Measurements from ENCODE around the gene NEK11. TPM values are rescaled to one million over a fixed set of nuclear protein-coding genes. Genes with fewer than 3 reads are reported as not detected.

NEK11 gene, protein sequence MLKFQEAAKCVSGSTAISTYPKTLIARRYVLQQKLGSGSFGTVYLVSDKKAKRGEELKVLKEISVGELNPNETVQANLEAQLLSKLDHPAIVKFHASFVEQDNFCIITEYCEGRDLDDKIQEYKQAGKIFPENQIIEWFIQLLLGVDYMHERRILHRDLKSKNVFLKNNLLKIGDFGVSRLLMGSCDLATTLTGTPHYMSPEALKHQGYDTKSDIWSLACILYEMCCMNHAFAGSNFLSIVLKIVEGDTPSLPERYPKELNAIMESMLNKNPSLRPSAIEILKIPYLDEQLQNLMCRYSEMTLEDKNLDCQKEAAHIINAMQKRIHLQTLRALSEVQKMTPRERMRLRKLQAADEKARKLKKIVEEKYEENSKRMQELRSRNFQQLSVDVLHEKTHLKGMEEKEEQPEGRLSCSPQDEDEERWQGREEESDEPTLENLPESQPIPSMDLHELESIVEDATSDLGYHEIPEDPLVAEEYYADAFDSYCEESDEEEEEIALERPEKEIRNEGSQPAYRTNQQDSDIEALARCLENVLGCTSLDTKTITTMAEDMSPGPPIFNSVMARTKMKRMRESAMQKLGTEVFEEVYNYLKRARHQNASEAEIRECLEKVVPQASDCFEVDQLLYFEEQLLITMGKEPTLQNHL
- total RNA-seq (2014; rRNA removed; shearing (Covaris generic)): 1.6 and 1.8 TPM in 2 replicates
- polyA plus RNA-seq (2015; cell fraction: cytosol; rRNA removed): 0.15 and 2.9 TPM in 2 replicates
- polyA plus RNA-seq (2015; cell fraction: nucleus; rRNA removed): 1.4 and 4.1 TPM in 2 replicates

DNA sequence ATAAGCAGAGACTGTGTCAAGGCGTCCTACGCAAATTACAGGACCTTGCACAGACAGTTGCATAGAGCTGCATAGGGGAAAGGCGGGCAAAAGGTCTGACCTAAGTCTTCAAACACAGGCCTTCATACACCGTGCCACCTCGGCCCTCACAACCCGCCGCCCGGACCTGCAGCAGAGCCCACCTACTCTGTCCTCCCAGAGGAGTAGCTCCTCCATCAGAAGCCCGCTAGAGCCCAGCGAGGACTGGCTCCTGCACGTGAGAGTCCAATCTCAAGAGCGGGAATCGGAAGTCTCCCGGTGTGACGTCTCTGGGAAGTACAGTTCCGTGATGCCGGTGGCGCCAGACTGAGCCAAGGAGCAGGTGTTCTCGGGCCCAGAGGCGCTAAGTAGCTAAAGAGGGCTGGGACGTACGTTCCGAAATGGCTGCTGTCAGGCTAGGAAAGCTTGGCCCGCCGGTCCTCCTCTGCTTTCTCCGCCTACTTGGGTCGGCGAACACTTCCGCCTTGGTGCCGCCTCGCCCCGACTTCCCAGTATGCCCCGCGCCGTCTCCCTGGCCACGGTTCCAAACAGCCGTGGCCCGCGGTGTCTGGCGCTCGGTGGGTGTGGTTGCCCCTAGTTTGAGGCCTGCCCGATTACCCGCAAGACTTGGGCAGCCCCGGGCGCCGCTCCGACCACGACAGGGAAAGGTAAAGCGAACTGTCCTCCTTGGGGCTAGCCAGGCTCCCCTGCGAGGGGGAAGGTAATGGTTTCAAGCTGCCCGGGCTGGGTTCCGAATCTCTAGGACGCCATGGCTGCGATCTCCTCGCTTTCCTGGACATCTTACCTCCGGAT, at the start of gene NEK11, which contains the start of gene ASTE1:
TSS of gene NEK11 (plus strand) at position 557 of the 831 bp plus-strand sequence. CDS start 2,832 bp downstream, outside the sequence.
TSS of gene ASTE1 (minus strand) at position 505 of the 831 bp plus-strand sequence. CDS start 1,519 bp downstream, outside the sequence.
- DNase-seq (ENCODE audit: low read depth, low spot score): peak; percentile 86
- in situ Hi-C loops (cut with HindIII; ENCODE audit: low pct_unique_long_range_greater_than_20kb, low sequenced_read_pairs): no loop called here

DNA sequence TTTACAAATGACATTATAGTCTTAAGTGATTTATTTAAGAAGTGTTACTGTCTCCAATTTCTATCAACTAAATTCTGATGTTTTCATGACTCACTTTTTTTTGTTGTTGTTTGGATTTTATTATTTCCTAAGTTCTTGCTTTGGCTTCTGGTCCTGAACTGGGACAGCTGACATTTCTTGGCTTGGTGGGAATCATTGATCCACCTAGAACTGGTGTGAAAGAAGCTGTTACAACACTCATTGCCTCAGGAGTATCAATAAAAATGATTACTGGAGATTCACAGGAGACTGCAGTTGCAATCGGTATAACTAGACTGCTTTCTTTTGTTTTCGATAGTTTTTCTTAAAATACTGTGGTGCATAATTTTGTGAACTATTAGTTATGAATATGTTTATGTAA, 47.6 kb upstream of the NEK11 start:
- in situ Hi-C loops (cut with HindIII; ENCODE audit: low pct_unique_long_range_greater_than_20kb, low sequenced_read_pairs): no loop called here
- no peak for DNase-seq (ENCODE audit: low read depth, low spot score)

DNA sequence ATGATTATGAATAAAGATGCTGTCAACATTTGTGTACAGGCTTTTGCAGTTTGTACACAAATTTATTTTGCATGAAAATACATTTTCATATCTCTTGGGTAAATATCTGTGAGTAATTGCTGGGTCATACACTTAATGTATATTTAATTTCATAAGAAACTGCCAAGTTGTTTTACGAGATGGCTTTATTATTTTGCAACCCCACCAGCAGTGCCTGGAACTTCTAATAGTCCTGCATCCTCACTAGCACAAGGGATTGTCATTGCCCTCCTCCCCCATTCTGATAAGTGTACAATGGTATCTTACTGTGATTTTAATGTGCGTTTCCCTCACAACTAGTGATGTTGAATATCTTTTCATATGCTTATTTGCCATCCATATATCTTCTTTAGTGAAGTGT, 45.2 kb upstream of the NEK11 start:
- DNase-seq (ENCODE audit: low read depth, low spot score): no peak
- in situ Hi-C loops (cut with HindIII; ENCODE audit: low pct_unique_long_range_greater_than_20kb, low sequenced_read_pairs): no loop called here

DNA sequence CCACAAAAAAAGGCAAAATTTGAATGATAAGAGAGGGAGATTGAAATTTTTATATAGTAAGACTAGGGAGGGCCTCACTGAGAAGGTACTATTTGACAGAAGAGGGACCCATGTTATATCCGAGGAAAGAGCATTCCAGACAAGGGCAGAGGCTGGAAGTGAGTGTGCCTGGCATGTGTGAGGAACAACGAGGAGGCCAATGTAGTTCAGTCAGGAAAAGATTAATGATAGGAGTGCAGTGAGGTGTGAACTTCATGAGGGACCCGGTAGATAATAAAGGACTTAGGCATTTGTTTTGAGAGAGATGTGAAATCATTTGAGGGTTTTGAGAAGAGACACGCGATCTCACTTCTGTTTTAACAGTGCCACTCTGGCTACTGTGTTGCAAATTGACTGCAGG, 36.4 kb upstream of the NEK11 start:
- in situ Hi-C loops (cut with HindIII; ENCODE audit: low pct_unique_long_range_greater_than_20kb, low sequenced_read_pairs): no loop called here

DNA sequence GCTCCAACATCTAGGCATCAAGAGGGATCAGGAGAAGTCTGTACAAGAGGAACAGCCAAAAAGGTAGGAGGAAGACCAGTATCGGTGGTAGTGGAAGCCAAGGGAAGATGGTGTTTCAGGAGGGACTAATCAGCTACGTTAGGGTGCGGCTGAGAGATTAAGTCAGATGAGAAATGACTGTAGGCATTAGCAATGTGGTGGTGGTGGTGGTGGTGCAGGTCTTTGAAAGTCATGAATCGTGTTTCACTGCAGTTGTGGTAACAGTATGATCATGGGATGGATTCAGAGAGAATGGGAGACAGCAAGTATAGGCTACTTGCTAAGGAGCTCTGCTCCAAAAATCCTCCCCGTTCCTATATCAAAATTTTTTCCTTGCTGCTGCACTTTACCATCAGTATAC, 35.6 kb upstream of the NEK11 start:
- no peak for DNase-seq (ENCODE audit: low read depth, low spot score)
- in situ Hi-C loops (cut with HindIII; ENCODE audit: low pct_unique_long_range_greater_than_20kb, low sequenced_read_pairs): no loop called here

More for the DNA sequence above, 36.4 kb upstream of the NEK11 start:
- DNase-seq (ENCODE audit: low read depth, low spot score): no peak

DNA sequence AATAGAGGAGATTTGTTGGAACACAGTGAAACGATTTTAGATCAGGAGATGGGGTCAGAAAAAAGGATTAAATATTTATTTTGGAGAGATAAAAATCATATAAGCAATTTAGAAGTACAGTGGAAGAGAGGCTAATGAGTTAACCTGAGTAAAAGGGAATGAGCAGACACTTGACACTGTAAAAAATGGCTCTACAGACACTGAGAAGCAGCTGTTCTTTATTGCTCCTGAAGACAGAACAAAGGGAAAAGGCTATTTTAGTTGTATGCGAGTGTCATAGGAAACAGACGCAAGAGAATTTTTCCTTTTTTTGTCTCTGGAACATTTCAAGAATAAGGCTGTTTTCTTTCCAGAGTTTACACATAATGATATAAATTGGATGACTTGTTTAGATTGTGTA, 34.3 kb upstream of the NEK11 start:
- DNase-seq (ENCODE audit: low read depth, low spot score): no peak
- in situ Hi-C loops (cut with HindIII; ENCODE audit: low pct_unique_long_range_greater_than_20kb, low sequenced_read_pairs): no loop called here

DNA sequence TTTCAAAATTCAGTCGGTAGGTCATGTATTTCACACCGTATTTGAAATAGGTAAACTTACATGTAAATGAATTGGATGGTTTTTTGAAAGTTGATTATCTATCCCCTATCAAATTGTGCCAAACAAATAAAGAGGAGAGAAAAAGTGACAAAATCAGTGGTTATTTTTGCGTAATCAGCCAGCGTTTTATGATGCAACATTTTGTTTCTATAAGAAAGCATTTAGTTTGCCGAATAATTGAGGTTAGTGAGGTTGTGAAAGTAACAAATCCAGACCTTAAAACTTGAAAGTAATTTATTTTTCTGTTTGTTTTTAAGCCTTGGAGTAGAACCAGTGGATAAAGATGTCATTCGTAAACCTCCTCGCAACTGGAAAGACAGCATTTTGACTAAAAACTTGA, 29.4 kb upstream of the NEK11 start:
- no peak for DNase-seq (ENCODE audit: low read depth, low spot score)
- in situ Hi-C loops (cut with HindIII; ENCODE audit: low pct_unique_long_range_greater_than_20kb, low sequenced_read_pairs): no loop called here

DNA sequence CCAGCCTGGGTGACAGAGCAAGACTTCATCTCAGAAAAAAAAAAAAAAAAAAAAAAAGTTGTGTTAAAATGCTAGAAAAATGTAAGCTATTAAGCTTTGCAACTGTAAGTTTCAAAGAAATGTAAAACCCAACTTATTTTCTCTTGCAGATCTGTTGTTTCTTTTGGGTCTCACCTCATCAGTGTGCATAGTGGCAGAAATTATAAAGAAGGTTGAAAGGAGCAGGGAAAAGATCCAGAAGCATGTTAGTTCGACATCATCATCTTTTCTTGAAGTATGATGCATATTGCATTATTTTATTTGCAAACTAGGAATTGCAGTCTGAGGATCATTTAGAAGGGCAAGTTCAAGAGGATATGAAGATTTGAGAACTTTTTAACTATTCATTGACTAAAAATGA, 25.6 kb upstream of the NEK11 start:
- in situ Hi-C loops (cut with HindIII; ENCODE audit: low pct_unique_long_range_greater_than_20kb, low sequenced_read_pairs): no loop called here
- DNase-seq (ENCODE audit: low read depth, low spot score): no peak

DNA sequence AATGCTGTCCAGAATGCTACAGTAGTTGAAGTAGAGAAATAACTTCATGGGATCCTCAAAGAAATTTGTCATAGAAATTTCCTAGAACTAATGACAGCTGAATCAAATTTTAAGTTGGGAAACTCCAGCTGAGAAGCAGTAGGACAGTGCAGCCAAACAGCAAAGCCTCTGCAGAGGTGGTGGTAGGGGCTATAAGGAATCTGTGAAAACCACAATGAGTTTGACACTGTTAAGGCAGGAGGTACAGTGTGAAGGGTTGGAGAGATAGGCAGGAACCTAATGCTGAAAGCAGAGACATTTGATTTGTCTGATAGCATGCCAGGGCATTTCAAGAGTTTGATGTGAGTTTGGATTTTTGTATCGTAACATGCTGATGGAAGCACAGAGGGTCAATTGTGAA, 22.1 kb upstream of the NEK11 start:
- in situ Hi-C loops (cut with HindIII; ENCODE audit: low pct_unique_long_range_greater_than_20kb, low sequenced_read_pairs): no loop called here
- DNase-seq (ENCODE audit: low read depth, low spot score): no peak

DNA sequence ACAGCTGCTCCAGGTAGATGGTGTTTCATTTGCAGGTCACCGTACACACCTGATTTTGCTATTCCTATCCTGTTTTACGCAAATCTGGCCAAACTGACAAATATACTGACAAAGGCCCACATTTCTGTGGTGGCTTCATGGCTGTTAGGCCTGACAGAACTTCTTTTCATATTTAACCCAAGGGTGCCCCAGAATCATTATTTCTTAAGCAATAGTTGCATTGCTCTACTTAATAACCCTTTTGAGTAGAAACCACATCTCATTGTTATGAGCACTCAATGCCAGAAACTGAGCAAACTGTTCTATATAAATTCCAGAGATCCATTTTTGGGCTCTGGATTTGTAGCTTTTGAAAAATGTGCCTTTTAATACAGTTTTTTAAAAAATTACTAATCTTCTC, 19.4 kb upstream of the NEK11 start:
- no peak for DNase-seq (ENCODE audit: low read depth, low spot score)
- in situ Hi-C loops (cut with HindIII; ENCODE audit: low pct_unique_long_range_greater_than_20kb, low sequenced_read_pairs): no loop called here

DNA sequence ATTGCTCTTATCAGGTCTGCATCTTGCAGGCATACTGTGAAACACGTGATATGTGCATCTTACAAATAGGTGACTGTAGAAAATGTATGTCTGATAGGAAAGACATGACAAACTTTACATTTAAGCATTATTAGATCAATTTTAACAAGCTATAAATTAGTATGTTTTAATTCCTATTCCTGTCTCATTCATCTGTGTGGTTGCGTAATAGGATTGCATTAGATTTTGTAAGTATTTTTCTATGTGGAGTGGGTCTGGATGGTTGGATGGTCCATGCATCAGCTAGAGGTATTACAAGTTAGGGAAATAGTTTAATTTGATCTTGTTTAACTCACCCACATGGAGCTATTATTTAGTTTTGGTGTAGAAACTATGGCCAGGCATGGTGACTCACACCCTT, 18.9 kb upstream of the NEK11 start:
- in situ Hi-C loops (cut with HindIII; ENCODE audit: low pct_unique_long_range_greater_than_20kb, low sequenced_read_pairs): no loop called here
- DNase-seq (ENCODE audit: low read depth, low spot score): no peak

DNA sequence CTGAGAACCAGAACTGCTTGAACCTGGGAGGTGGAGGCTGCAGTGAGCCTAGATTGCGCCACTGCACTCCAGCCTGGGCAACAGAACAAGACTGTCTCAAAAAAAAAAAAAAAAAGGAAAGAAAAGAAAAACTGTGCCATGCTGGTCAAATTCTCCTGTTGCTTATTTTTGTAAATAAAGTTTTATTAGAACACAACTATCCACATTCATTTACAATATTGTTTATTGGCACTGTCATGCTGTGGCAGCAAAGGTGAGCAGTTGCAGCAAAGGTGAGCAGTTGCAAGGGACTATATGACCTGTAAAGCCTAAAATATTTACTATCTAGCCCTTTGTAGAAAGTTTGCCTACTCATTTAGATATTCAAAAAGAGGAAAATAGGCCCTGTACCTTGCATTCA, 18.4 kb upstream of the NEK11 start:
- no peak for DNase-seq (ENCODE audit: low read depth, low spot score)
- in situ Hi-C loops (cut with HindIII; ENCODE audit: low pct_unique_long_range_greater_than_20kb, low sequenced_read_pairs): no loop called here

DNA sequence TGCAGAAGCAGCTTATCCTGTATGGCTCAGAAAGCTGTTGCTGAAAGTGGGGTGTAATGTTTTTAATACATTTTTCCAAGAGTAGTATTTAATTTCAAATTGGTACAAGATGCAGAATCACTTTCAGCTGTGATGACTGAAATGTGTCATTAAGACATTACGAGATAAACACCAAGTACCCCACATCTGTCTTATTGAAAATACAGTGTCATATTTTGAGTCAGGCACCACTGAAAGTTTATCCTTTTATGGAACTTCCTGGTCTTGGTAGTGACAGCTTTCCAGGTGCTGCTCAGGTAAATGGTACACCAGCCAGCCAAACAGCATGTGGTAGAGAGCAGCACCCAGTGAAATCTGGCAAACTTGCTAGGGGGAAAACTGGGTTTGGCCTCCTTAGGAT, 17.0 kb upstream of the NEK11 start:
- no peak for DNase-seq (ENCODE audit: low read depth, low spot score)
- in situ Hi-C loops (cut with HindIII; ENCODE audit: low pct_unique_long_range_greater_than_20kb, low sequenced_read_pairs): no loop called here

DNA sequence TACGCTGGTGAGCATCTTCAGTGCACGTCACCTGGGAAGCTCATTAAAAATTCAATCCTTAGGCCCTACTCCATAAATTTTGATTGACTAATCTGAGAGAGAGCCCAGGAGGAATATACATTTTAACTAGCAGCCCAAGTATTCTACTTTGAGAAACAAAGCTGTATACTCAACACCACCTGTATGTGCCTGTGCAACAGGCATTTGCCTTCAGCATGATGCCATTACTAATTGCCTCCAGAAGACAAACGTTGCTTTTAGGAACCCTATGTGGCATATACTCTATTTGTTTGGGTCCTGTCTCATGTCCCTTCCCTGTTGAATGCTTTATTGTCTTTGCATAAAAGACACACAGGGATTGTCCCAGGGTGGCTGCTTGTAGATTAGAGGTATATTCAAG, 7.7 kb upstream of the NEK11 start:
- peak; percentile 11 for DNase-seq (ENCODE audit: low read depth, low spot score)
- in situ Hi-C loops (cut with HindIII; ENCODE audit: low pct_unique_long_range_greater_than_20kb, low sequenced_read_pairs): no loop called here

DNA sequence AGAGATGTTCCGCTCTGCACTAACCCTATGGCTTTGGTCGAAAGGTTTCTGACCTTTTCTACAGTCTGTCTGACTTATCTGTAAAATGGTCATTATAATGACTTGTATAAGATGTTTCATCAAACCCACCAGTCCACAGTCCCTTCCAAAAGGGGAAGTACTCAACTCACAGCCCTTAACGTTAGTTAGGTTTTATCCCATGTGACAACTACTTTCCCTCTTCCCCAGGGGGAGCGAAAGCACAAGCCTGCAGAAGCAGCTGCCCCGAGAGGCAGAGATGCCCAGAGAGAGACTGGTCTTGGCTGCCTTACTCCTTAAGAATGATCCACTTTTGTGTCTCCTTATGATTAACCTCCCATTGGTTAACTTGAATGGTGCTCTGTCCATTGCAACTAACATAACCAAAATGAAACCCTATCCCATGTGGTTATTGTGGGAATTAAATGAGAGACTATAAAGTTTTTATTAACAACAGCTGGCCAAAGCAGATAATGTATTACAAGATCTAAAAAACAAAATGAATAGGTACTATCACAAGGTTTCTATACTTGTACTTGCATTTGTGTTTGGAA, 6.5 kb upstream of the NEK11 start:
- no peak for DNase-seq (ENCODE audit: low read depth, low spot score)
- in situ Hi-C loops (cut with HindIII; ENCODE audit: low pct_unique_long_range_greater_than_20kb, low sequenced_read_pairs): no loop called here

DNA sequence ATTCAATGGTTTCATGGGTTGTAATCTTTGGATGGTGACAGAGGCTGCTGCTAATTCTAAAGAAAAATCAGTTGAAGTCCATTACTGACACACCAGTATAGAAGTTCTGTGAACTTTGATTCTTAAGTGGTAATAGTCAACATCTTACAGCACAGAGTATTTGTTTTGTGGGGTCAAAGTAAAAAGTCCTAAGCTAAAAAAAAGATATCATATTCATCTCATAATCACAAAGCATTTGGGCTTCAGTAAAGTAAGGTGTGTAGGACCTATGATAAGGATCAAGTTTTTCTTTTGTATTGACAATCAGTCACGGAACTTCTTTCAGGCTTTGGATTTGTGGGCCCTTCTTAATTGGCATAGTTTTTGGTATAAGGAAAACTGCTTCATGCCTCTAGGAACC, 1.1 kb upstream of the NEK11 start:
- in situ Hi-C loops (cut with HindIII; ENCODE audit: low pct_unique_long_range_greater_than_20kb, low sequenced_read_pairs): no loop called here
- DNase-seq (ENCODE audit: low read depth, low spot score): no peak

DNA sequence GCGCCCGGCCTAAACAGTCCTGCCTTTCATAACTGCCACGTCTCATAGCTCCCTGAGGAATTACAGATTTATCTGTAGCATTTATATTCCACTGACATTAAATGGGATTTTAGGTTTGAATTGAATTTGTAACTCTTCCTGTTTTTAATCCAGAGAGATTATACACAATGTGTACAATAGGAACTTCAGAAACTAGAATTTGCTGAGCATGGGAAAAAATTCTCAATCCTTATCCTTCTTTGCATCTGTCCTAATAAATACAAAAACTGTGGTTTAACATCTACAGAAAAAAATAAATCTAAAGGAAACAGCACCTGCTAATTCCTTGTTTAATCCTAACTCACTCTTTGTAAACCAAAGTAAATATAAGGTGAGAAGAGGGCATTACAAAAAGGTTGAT, 2.2 kb downstream of the NEK11 start:
- DNase-seq (ENCODE audit: low read depth, low spot score): no peak
- in situ Hi-C loops (cut with HindIII; ENCODE audit: low pct_unique_long_range_greater_than_20kb, low sequenced_read_pairs): no loop called here

DNA sequence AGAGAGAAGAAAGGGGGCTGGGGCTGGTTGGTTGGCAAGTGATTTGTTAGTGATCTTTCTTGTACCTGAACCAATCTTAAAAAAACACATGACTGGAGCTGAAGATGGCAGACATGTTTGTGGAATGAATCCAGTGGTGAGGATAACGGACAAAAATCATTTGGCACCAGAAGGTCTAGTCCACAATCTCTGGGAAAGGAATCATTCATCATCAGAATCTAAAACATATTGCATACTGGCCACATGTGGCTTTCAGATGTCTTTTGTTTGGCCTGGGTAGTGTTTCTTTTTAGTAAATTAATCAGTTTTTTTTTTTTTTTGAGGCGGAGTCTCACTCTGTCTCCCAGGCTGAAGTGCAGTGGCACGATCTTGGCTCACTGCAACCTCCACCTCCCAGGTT, 5.0 kb downstream of the NEK11 start:
- in situ Hi-C loops (cut with HindIII; ENCODE audit: low pct_unique_long_range_greater_than_20kb, low sequenced_read_pairs): no loop called here
- no peak for DNase-seq (ENCODE audit: low read depth, low spot score)

All from SK-MEL-5 (cell line).